H9 (cell line): Measurements from ENCODE around the gene ROR1. TPM values are rescaled to one million over a fixed set of nuclear protein-coding genes. Genes with fewer than 3 reads are reported as not detected.

Source experiments
- DNase-seq: peaks from one replicate; pipeline ENCODE4 v3.0.0-alpha.2; 2017
- H2AFZ ChIP-seq: one replicate; pipeline ENCODE4 v1.6.1; 2013; ENCODE audit warnings: mild to moderate bottlenecking, low read length, control low read depth, moderate library complexity
- H2AK5ac ChIP-seq: 2 replicates; pipeline ENCODE4 v1.6.1; 2013; ENCODE audit warnings: low read length, control low read depth, mixed read lengths; ENCODE audit not compliant: insufficient read length
- H2BK120ac ChIP-seq: one replicate; pipeline ENCODE4 v1.6.1; 2013; ENCODE audit warnings: low read depth, mild to moderate bottlenecking, low read length, control low read depth, inconsistent platforms; ENCODE audit not compliant: poor library complexity, severe bottlenecking
- H2BK12ac ChIP-seq: 2 replicates; pipeline ENCODE4 v1.6.1; 2013; ENCODE audit warnings: low read length, control low read depth, mixed read lengths, low read depth; ENCODE audit not compliant: insufficient read length
- H2BK15ac ChIP-seq: 2 replicates; pipeline ENCODE4 v1.6.1; 2013; ENCODE audit warnings: low read depth, low read length, control low read depth
- H2BK20ac ChIP-seq: one replicate; pipeline ENCODE4 v1.6.1; 2013; ENCODE audit warnings: low read depth, mild to moderate bottlenecking, low read length, control low read depth, inconsistent platforms; ENCODE audit not compliant: poor library complexity, severe bottlenecking
- H2BK5ac ChIP-seq: 2 replicates; pipeline ENCODE4 v1.6.1; 2013; ENCODE audit warnings: low read length, control low read depth, mixed read lengths; ENCODE audit not compliant: insufficient read length
- H3K14ac ChIP-seq: 2 replicates; pipeline ENCODE4 v1.6.1; 2013; ENCODE audit warnings: low read length, control low read depth; ENCODE audit not compliant: insufficient read depth
- H3K18ac ChIP-seq: 2 replicates; pipeline ENCODE4 v1.6.1; 2013; ENCODE audit warnings: low read depth, mild to moderate bottlenecking, mixed read lengths, low read length, control low read depth; ENCODE audit not compliant: insufficient read length
- H3K23ac ChIP-seq: 2 replicates; pipeline ENCODE4 v1.6.1; 2013; ENCODE audit warnings: low read length, control low read depth, mixed read lengths, low read depth; ENCODE audit not compliant: insufficient read length
- H3K23me2 ChIP-seq: 2 replicates; pipeline ENCODE4 v1.6.1; 2013; ENCODE audit warnings: low read depth, mild to moderate bottlenecking, mixed read lengths, low read length, control low read depth; ENCODE audit not compliant: insufficient read length, poor library complexity, severe bottlenecking
- H3K27ac ChIP-seq: 2 replicates; pipeline ENCODE4 v1.5.1; 2013; ENCODE audit warnings: low read length, control low read depth, mixed read lengths, low read depth; ENCODE audit not compliant: insufficient read length
- H3K27me3 ChIP-seq: 2 replicates; pipeline ENCODE4 v1.6.1; 2013; ENCODE audit warnings: low read length, control low read depth, inconsistent platforms; ENCODE audit not compliant: insufficient read depth
- H3K4ac ChIP-seq: 2 replicates; pipeline ENCODE4 v1.6.1; 2013; ENCODE audit warnings: low read depth, mild to moderate bottlenecking, control low read depth, inconsistent platforms, low read length, moderate library complexity
- H3K4me1 ChIP-seq: 2 replicates; pipeline ENCODE4 v1.6.1; 2013; ENCODE audit warnings: low read length, control low read depth, inconsistent platforms; ENCODE audit not compliant: insufficient read depth
- H3K4me2 ChIP-seq: 2 replicates; pipeline ENCODE4 v1.6.1; 2013; ENCODE audit warnings: low read length, control low read depth, mixed read lengths; ENCODE audit not compliant: insufficient read length, insufficient read depth
- H3K56ac ChIP-seq: 2 replicates; pipeline ENCODE4 v1.6.1; 2013; ENCODE audit warnings: low read depth, mild to moderate bottlenecking, mixed read lengths, low read length, control low read depth; ENCODE audit not compliant: insufficient read length
- H3K79me1 ChIP-seq: 2 replicates; pipeline ENCODE4 v1.6.1; 2013; ENCODE audit warnings: low read depth, mild to moderate bottlenecking, moderate library complexity, low read length, control low read depth, inconsistent platforms; ENCODE audit not compliant: insufficient read depth, poor library complexity, severe bottlenecking
- H3K79me2 ChIP-seq: 2 replicates; pipeline ENCODE4 v1.6.1; 2013; ENCODE audit warnings: low read length, control low read depth, inconsistent platforms; ENCODE audit not compliant: insufficient read depth
- H3K9ac ChIP-seq: 2 replicates; pipeline ENCODE4 v1.6.1; 2013; ENCODE audit warnings: low read length, control low read depth, mixed read lengths; ENCODE audit not compliant: insufficient read length; ENCODE audit errors: extremely low read depth
- H3K9me3 ChIP-seq: one replicate; pipeline ENCODE4 v1.6.1; 2013; ENCODE audit warnings: low read depth, low read length, inconsistent platforms; ENCODE audit not compliant: control insufficient read depth
- H3T11ph ChIP-seq: one replicate; pipeline ENCODE4 v1.6.1; 2013; ENCODE audit warnings: mild to moderate bottlenecking, low read length, control low read depth, inconsistent platforms
- H4K20me1 ChIP-seq: one replicate; pipeline ENCODE4 v1.6.1; 2013; ENCODE audit not compliant: control insufficient read depth, insufficient read length, insufficient read depth
- H4K5ac ChIP-seq: 2 replicates; pipeline ENCODE4 v1.6.1; 2013; ENCODE audit warnings: low read depth, mild to moderate bottlenecking, mixed read lengths, low read length, control low read depth; ENCODE audit not compliant: insufficient read length
- H4K8ac ChIP-seq: replicated peaks from 2 replicates; pipeline ENCODE4 v1.6.1; 2013; ENCODE audit warnings: low read length, control low read depth, mixed read lengths, low read depth; ENCODE audit not compliant: insufficient read length
- H4K91ac ChIP-seq: 2 replicates; pipeline ENCODE4 v1.6.1; 2013; ENCODE audit warnings: low read depth, mild to moderate bottlenecking, moderate library complexity, mixed read lengths, low read length, control low read depth; ENCODE audit not compliant: insufficient read length
- H3K27ac Mint-ChIP-seq, 3 experiments: 2 replicates in 2 of 3; 3 replicates in 1 of 3; pipeline ENCODE4 v1.8.0; 2020 to 2021; ENCODE audit warnings: mixed read lengths in 3 of 3, mild to moderate bottlenecking in 1 of 3, moderate library complexity in 1 of 3
- H3K27me3 Mint-ChIP-seq: 2 replicates; pipeline ENCODE4 v1.8.0; 2021; ENCODE audit warnings: low read depth, mild to moderate bottlenecking, moderate library complexity, mixed read lengths
- H3K36me3 Mint-ChIP-seq, 3 experiments: 2 replicates in 2 of 3; 3 replicates in 1 of 3; pipeline ENCODE4 v1.8.0; 2020 to 2021; ENCODE audit warnings: low read depth in 3 of 3, mixed read lengths in 3 of 3; ENCODE audit not compliant: insufficient read depth in 1 of 3
- H3K4me1 Mint-ChIP-seq, 2 experiments: 2 replicates each; pipeline ENCODE4 v1.8.0; 2020; ENCODE audit warnings: mixed read lengths in 2 of 2
- H3K4me3 Mint-ChIP-seq, 2 experiments: 2 replicates in 1 of 2; 3 replicates in 1 of 2; pipeline ENCODE4 v1.8.0; 2020 to 2021; ENCODE audit warnings: mild to moderate bottlenecking in 2 of 2, mixed read lengths in 2 of 2, moderate library complexity in 1 of 2
- H3K9me3 Mint-ChIP-seq, 2 experiments: 2 replicates in 1 of 2; 3 replicates in 1 of 2; pipeline ENCODE4 v1.8.0; 2020; ENCODE audit warnings: mild to moderate bottlenecking in 2 of 2, mixed read lengths in 2 of 2, moderate library complexity in 1 of 2
- CTCF ChIP-seq: fragments of 200-600 bp; sonication (generic); conservative IDR thresholded peaks from 3 replicates; pipeline ENCODE4 v1.8.0; 2021; ENCODE audit warnings: antibody characterized with exemption, mild to moderate bottlenecking
- WGBS: extraction: QIAGEN DNeasy Blood & Tissue Kit; methylation state at CpG from one replicate; pipeline ENCODE4 v1.1.7; 2013; ENCODE audit warnings: missing lambda C conversion rate, low lambda C conversion rate, mixed read lengths; ENCODE audit not compliant: insufficient read length; ENCODE audit errors: extremely low coverage; 5-methylcytosine and 5-hydroxymethylcytosine counted together
- total RNA-seq: library from RNA; stranded (reverse); gene quantifications from 2 replicates; pipeline ENCODE4 v1.2.1, GENCODE V29; 2021

The ROR1 gene
- total RNA-seq, 1 experiment from 2014 or later, result 75.9 TPM

GRCh38 chr1:63867429-63868176 is 93.8 kb downstream of the ROR1 start:
- Histone ChIP-seq H3K23me2 (no peaks in the 10 kb centered on the region), H3K27ac (no peak overlapping the region), H4K91ac (no peak overlapping the region), H3K56ac (no peak overlapping the region), H3K4ac (no peak overlapping the region), H3K4me1 (peaks cover 22% of the 10 kb centered on the region), H2BK120ac (no peak overlapping the region), H3K14ac (no peak overlapping the region), H3K9me3 (no peaks in the 10 kb centered on the region), H3K79me2 (peaks cover 44% of the 10 kb centered on the region), H3K9ac (no peak overlapping the region), H4K20me1 (no peaks in the 10 kb centered on the region), H3K18ac (no peak overlapping the region), H3T11ph (no peak overlapping the region), H2BK15ac (no peak overlapping the region), H2BK5ac (no peak overlapping the region), H4K8ac (no peak overlapping the region), H4K5ac (no peak overlapping the region), H3K79me1 (peaks cover 12% of the 10 kb centered on the region), H2BK20ac (no peak overlapping the region), H2BK12ac (no peak overlapping the region), H3K4me2 (no peak overlapping the region), H3K23ac (no peak overlapping the region), H2AFZ (no peak overlapping the region), H2AK5ac (no peak overlapping the region), H3K27me3 (no peaks in the 10 kb centered on the region)
- H3K9me3 Mint-ChIP-seq, result no peaks in the 10 kb centered on the region; a peak in 1 of 5 replicates
- DNase-seq, result no peak
- no peaks in the 10 kb centered on the region for H3K27me3 Mint-ChIP-seq
- no peaks in the 10 kb centered on the region; a peak in 1 of 7 replicates for H3K36me3 Mint-ChIP-seq
- no peak overlapping the region for H3K4me3 Mint-ChIP-seq
- H3K27ac Mint-ChIP-seq, result peak overlapping the region; percentile 5 to 69 (median 7); a peak in 3 of 7 replicates
- WGBS, result no CpG with 5 or more reads among the region's 14 CpGs
- no peak for TF ChIP-seq CTCF
- peaks cover 43 to 74% of the 10 kb centered on the region in 2 experiments for H3K4me1 Mint-ChIP-seq
